ENCODE data around the gene DMKN. TPM values are rescaled to one million over a fixed set of nuclear protein-coding genes. Genes with fewer than 3 reads are reported as not detected.

Gene DMKN
- total and polyA plus RNA-seq, 9 of the 15 experiments (the other 6 are each of a cell fraction or from before 2014, with no cell fraction given) = 0.36 to 0.53 TPM; not detected in 7

- BruUV-seq (replicated peaks) = no TSS peak
- intact Hi-C loops (cut with micrococcal nuclease) (no loop called here), in situ Hi-C loops (cut with MboI) (no loop called here)
- ChIA-PET CTCF (ENCODE audit: low intra/inter-chr PET ratio) (no interaction called here), POLR2A (no interaction called here)
- ATAC-seq = no peak
- no peaks in the 10 kb centered on the region for H3K9me3 ChIP-seq (replicated peaks; ENCODE audit: control insufficient read depth, insufficient read depth, low read depth, low read length)
- TF ChIP-seq ZKSCAN8 (CRISPR knock-in tag; IDR thresholded peaks at IDR 0.05) (no peak), ZNF175 (CRISPR knock-in tag; IDR thresholded peaks at IDR 0.05; ENCODE audit: low read depth) (no peak), ZFPM2 (CRISPR knock-in tag; IDR thresholded peaks at IDR 0.05) (no peak), NFYB (IDR thresholded peaks at IDR 0.05; ENCODE audit: extremely low read depth, insufficient read length) (no peak), XRCC3 (IDR thresholded peaks at IDR 0.05) (no peak), ZBTB49 (CRISPR knock-in tag; IDR thresholded peaks at IDR 0.05; ENCODE audit: borderline replicate concordance) (no peak), E2F3 (CRISPR knock-in tag; IDR thresholded peaks at IDR 0.05) (no peak)
- TF ChIP-seq, protein P1, sequence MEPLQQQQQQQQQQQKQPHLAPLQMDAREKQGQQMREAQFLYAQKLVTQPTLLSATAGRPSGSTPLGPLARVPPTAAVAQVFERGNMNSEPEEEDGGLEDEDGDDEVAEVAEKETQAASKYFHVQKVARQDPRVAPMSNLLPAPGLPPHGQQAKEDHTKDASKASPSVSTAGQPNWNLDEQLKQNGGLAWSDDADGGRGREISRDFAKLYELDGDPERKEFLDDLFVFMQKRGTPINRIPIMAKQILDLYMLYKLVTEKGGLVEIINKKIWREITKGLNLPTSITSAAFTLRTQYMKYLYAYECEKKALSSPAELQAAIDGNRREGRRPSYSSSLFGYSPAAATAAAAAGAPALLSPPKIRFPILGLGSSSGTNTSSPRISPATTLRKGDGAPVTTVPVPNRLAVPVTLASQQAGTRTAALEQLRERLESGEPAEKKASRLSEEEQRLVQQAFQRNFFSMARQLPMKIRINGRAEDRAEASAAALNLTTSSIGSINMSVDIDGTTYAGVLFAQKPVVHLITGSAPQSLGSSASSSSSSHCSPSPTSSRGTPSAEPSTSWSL (CRISPR knock-in tag; IDR thresholded peaks at IDR 0.05; ENCODE audit: borderline replicate concordance) = no peak
- no peak overlapping the region for H3K27ac ChIP-seq (ENCODE audit: extremely low read depth, low read depth, low read length)
- no peaks in the 10 kb centered on the region for H3K79me2 ChIP-seq (ENCODE audit: control insufficient read depth, insufficient read depth, low read length)
- no peak overlapping the region for H3K9ac ChIP-seq (ENCODE audit: insufficient read depth in 1 of 2, low read depth in 2 of 2, low read length in 2 of 2)
- H4K20me1 ChIP-seq (replicated peaks; ENCODE audit: control insufficient read depth, insufficient read depth, low read length) = peaks cover 4% of the 10 kb centered on the region; the same call in 1 of the 2 replicates
- no peaks in the 10 kb centered on the region for H3K4me1 ChIP-seq (replicated peaks in 1 of 2; ENCODE audit: control insufficient read depth in 2 of 2, insufficient read depth in 2 of 2, low read length in 2 of 2)
- no peak overlapping the region for H3K4me2 ChIP-seq (ENCODE audit: insufficient read depth, low read length)
- H3K4me3 ChIP-seq = no peak overlapping the region
- DNase-seq (ENCODE audit: extremely low read depth in 1 of 4, low spot score in 3 of 4) = no peak
- no peaks in the 10 kb centered on the region for H3K36me3 ChIP-seq (ENCODE audit: control insufficient read depth, insufficient read depth, low read length)
- H3K9me1 ChIP-seq (ENCODE audit: control insufficient read depth, insufficient read depth, low read length) = no peaks in the 10 kb centered on the region
- WGBS (ENCODE audit: insufficient coverage, low coverage, missing lambda C conversion rate) = 8% methylated on average over 16 of the region's 16 CpGs
- peaks cover 30 to 69% of the 10 kb centered on the region in 2 experiments for H3K27me3 ChIP-seq (ENCODE audit: control insufficient read depth in 2 of 2, insufficient read depth in 2 of 2, low read length in 2 of 2)
- H2AFZ ChIP-seq (ENCODE audit: low read depth, low read length) = no peak overlapping the region
- FAIRE-seq = no peak
These were observed 7.8 kb upstream of the DMKN start for GRCh38 chr19:35521124-35521743.
